Left ventricle myocardium superior (tissue), 1 donor: Measurements from ENCODE around the gene SND1. TPM values are rescaled to one million over a fixed set of nuclear protein-coding genes. Genes with fewer than 3 reads are reported as not detected.
A peak's percentile ranks its signal among the peaks of the same experiment; 100 is the strongest.

Experiments
- ATAC-seq: fragments of 200-7000 bp; cut with Tn5 transposase; one replicate; pipeline ENCODE4 v1.9.1; 2020; ENCODE audit warnings: mild to moderate bottlenecking, moderate library complexity
- DNase-seq: peaks from one replicate; pipeline ENCODE4 v3.0.0-alpha.2; 2020
- intact Hi-C: fragments of 100-400 bp; cut with micrococcal nuclease; formaldehyde crosslinking; loops from one replicate; pipeline ENCODE4 v1.11.0; 2022
- total RNA-seq: library from RNA; stranded (reverse); fragmentation: NEBNext Ultra II Directional; extraction: Animal tissue kit (Norgen Biotek cat#: 25700); gene quantifications from one replicate; pipeline ENCODE4 v1.2.1, GENCODE V29; 2021
- donor health status: DM: no; HTN: yes; CAD: no; lungs with severe emphysema.

Gene SND1
- total RNA-seq, 1 donor from 2014 or later: 92.3 TPM

DNA sequence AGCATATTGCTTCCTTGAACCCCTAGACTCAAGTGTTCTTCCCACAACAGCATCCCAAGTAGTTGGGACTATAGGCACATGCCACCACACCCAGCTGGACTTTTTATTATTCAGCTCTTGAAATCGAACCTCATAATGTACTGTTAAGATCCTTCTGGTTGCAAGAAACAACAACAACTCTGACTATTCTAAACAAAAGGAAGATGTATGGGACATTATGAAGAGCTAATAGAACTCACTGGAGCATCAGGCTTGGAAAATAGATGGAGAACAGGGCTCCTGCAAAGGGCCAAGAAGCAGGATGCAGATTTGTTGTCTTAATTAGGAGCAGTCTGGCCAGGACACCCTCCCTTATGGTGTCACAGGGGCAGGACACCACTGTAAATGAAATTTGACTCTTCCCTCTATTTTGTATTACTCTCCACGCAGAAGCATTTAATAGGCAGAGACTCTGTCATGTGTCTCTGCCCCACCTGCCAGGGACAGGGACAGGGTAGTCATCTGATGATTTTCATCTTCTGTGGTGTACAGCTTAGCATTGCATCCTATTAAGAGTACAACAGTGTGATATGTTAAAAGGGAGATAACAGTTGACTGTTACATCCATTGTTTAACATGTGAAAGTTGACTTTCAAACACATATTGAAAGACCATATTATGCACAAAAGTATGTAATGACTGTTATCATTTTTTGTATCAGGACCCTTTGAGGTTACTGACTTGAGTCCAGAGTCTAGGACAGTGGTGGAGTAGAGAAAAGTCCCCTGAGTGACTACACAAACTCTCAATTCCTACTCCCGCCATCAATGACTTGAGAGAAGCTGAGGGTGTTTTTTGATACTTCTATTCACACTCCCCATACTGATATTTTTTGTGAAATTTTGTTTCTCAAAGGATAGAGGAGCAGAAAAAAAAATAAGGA, 222.0 kb downstream of the SND1 start:
- ATAC-seq (no peak), DNase-seq (no peak)
- intact Hi-C loops: no loop called here

- ATAC-seq: no peak
- intact Hi-C loops: no loop called here
- DNase-seq: no peak
These were observed 223.1 kb downstream of the SND1 start for GRCh38 chr7:127874951-127875608.

DNA sequence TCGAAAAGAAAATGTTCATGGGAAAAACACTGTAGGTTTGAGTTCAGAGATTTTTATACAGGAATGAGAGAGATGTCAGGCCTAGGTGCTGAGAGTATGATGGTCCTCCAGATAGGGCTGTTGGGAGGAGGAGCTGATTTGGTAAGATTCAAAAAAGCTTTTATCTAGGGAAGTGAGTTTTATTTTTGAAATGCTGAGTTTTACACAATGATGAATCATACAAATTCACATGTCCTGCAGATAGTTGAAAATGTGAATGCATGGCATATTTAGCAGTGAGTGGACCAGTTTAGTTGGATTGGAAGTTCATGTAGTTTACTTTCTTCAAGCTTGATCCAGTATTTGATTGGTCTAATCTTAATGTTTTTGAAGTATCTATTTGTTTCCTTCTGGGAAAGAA, 224.4 kb downstream of the SND1 start:
- intact Hi-C loops: no loop called here
- DNase-seq: no peak
- ATAC-seq: no peak

- intact Hi-C loops: no loop called here
- ATAC-seq (no peak), DNase-seq (no peak)
These were observed 226.0 kb downstream of the SND1 start for GRCh38 chr7:127877951-127878350.

DNA sequence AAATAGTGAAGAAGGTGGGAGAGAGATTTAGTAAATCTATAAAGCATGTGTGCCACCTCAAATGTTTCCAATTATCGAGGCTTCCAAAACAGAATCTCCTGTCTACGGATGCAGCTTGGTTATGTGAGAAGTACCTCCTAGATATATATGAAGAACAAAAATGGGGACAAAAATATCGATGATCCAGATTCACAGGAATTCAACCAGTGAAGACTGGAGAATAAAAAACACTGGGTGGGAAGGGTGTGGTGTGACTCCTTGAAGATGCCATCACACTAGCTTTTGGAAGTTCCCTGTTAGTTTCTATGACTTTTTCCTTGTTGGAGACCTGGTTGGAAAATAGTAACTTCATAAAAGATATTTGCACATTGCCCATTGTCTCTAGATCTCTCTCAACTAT, 226.8 kb downstream of the SND1 start:
- ATAC-seq: no peak
- DNase-seq: no peak
- intact Hi-C loops: no loop called here

GRCh38 chr7:127879436-127879835, 227.4 kb downstream of the SND1 start:
- ATAC-seq (no peak), DNase-seq (no peak)
- intact Hi-C loops: no loop called here

GRCh38 chr7:127879942-127880341, 227.9 kb downstream of the SND1 start:
- DNase-seq (no peak), ATAC-seq (no peak)
- intact Hi-C loops: no loop called here

DNA sequence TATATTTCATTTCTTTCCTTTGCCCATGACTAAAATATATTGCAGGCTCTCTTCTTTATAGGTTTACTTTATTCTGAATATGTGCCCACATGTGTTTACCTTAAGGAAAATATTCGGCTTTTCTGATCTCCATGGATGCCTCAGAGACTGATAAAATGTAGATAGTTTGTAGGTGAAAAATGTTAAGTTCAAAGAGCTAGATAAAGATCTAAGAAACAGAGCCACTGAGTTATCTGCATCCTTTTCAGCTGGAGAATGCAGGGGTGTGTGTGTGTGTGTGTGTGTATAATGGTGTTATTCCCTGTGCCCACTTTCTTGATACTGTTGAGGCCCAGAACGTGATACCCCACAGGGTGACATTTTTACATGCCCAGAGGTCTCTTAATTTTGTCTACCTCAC, 228.5 kb downstream of the SND1 start:
- DNase-seq (no peak), ATAC-seq (no peak)
- intact Hi-C loops: no loop called here

DNA sequence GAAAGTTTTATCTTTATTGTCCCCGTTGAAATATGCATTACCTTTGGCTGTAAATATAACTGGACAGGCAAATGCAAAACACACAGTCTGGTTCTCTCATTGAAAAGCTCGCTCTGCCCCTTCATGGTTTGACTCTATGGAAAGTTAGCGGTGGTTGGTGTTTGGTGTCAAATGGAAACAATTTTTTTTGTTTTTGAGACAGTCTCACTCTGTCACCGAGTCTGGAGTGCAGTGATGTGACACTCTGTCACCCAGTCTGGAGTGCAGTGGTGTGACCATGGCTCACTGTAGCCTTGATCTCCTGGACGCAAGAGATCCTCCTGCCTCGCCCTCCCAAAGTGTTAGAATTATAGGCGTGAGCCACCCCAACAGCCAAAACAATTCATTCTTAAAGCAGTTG, 229.6 kb downstream of the SND1 start:
- no peak for ATAC-seq
- intact Hi-C loops: no loop called here
- no peak for DNase-seq

DNA sequence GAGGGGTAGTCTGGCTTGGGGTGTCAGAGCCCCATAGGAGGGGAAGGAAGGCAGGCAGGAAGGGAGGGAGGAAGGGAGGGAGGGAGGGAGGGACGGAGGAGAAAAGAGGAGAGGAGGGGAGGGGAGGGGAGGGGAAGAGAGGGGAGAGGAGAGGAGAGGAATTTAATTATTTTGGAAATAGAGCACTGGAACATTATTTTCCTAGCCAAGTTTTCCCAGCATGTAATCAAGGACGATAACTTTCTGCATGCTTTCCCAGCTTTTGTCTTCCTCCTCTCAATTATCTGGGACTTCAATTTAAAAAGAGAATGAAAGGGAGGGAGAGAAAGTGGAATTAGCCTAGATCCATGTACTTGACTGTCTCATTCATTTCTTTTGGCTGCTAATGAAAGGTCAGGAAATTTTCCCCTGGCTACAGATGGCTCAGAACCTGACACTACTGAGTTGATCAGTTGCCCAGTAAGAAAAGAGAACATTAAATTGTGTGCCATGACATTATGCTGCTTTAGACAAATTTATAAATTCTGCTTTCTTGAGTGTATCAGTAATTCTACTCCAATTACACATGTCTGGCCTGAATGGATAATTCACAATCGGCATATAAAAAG, 230.4 kb downstream of the SND1 start:
- ATAC-seq (no peak), DNase-seq (no peak)
- intact Hi-C loops: no loop called here

DNA sequence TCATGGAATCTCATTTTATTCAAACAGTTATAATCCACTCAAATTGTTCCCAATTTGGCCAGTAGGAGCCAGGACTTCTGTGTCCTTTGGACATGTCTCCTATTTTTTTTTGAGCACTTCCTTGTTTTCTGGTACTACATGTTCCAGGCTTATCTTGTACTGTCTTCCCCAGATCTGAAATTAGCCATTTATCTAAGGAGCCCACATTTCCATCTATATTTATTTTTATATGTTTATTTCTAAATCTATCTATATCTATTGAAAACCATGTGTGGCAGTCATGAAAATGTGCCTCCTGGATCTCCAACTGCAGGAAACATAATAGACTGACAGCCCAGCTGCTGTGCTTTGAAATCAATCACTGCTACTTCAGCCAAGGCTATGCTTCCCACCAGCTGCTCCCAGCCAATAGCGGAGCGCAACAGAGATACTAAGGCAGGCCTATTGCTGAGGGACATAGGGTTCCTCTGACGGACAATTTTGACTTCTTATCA, 232.1 kb downstream of the SND1 start:
- intact Hi-C loops: no loop called here
- peak; percentile 37 for DNase-seq
- ATAC-seq: peak; percentile 84

- no peak for DNase-seq
- no peak for ATAC-seq
- intact Hi-C loops: no loop called here
These were observed 233.3 kb downstream of the SND1 start for GRCh38 chr7:127885222-127885772.

- intact Hi-C loops: no loop called here
- peak; percentile 35 for DNase-seq
- ATAC-seq: peak; percentile 67
These were observed 233.8 kb downstream of the SND1 start for GRCh38 chr7:127885843-127886242.

DNA sequence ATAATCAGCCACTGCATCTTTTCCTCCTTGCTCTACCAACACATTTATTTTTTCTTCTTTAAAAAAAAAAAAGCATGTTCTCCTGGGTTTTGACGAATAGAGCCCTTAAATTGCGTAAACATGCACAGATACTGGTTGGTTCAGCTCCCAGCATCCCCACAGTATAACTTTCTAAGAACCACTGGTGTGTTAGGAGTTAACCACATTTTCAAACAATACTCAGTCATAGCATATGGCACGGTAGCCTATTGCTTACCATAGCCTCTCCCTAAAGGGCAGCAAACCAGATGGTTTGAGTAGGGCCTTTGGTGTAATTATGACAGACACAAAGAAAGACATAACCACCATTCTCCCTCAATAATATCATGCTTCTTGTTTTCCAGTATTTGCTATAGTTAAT, 234.3 kb downstream of the SND1 start:
- intact Hi-C loops: no loop called here
- ATAC-seq (no peak), DNase-seq (no peak)

- intact Hi-C loops: no loop called here
- DNase-seq (no peak), ATAC-seq (no peak)
These were observed 235.1 kb downstream of the SND1 start for GRCh38 chr7:127887096-127887495.

DNA sequence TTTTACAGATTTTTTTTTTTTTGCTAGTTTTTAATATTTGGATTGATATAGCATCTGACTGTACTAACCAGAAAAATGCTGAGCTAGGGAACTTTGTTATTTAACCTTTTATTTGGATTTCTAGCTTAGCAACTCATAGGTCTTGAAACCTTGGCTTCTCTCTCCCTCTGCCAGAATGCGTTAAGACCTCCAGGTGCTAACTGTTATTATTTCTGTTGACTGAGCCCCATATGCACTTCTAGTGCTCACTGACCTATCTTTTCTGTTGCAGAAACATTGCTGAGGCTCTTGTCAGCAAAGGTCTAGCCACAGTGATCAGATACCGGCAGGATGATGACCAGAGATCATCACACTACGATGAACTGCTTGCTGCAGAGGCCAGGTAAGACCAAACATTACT, 235.6 kb downstream of the SND1 start:
- intact Hi-C loops: no loop called here
- no peak for DNase-seq

DNA sequence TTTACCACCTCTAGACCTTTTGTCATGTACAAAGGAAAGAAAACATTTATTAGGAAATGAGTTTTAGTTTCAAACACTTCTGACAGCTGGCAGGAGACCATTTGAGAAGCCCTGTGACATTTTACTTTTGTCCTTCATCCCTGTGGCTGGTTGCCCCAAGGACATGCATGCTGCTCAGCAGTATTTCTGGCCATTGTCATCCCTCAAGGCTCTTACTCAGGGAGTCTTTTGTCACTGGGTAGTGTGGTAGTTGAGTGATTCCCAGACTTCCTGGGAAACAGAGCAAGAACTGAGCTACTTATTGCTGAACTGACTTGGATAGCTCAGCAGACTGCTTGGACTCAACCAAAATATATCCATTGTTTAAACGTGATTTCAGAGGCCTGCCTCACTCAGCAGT, 236.4 kb downstream of the SND1 start:
- intact Hi-C loops: no loop called here
- DNase-seq (no peak), ATAC-seq (peak; percentile 20)

More for the DNA sequence above, 235.6 kb downstream of the SND1 start:
- ATAC-seq: no peak

DNA sequence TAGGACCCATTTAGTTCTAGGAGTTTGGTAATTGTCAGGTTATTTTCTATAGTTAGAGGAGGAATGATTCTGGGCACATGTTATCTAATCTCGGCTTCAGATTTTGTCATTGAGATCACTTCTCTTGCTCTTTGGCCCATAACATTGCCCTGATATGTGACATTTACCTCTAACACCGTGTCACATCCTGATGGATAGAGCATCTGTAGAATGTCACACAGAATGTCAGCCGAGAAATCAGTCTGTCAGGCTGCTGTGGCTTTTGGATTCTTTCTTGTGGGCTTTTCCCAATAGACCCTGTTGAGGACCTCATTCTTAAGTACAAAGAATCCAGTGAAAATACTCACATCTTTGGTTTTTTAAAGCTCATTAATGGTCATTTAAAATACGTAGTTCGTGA, 236.8 kb downstream of the SND1 start:
- DNase-seq (no peak), ATAC-seq (no peak)
- intact Hi-C loops: no loop called here

GRCh38 chr7:127889677-127890076, 237.7 kb downstream of the SND1 start:
- DNase-seq: no peak
- intact Hi-C loops: no loop called here
- no peak for ATAC-seq

DNA sequence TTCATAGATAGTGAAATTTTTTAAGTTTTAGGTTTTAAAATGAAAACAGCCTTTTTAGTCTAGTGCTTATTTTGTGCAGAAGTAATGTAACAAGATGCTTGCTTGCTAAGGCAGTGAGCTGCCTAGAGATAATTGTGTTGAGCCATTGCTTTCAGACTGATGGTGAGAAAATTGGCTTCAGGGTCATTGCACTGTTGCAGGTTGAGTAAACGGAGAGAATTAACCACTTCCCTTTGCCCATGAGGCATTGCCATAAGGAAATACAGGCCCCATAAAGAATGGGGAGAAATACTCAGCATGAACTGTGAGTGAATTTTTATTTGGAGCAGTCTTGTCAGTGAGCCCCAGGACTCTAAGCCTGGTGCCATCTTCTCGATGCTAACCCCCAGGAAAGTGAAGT, 238.7 kb downstream of the SND1 start:
- no peak for ATAC-seq
- no peak for DNase-seq
- intact Hi-C loops: no loop called here
